Esophagus muscularis mucosa (tissue), 4 donors: ENCODE measurements around the gene FGFRL1. TPM values are rescaled to one million over a fixed set of nuclear protein-coding genes. Genes with fewer than 3 reads are reported as not detected.
A peak's percentile ranks its signal among the peaks of the same experiment; 100 is the strongest.

Source experiments
- DNase-seq: peaks from one replicate; pipeline ENCODE4 v3.0.0-alpha.2; 2017; ENCODE audit errors: extremely low spot score
- H3K27ac ChIP-seq, 4 donors: fragments of 200-600 bp; sonication (generic); replicated peaks in 1 of 4; 1 replicate in 3 of 4; 2 replicates in 1 of 4; pipeline ENCODE4 v1.5.1; 2016 to 2019; ENCODE audit warnings: mild to moderate bottlenecking in 1 of 4
- H3K27me3 ChIP-seq, 4 donors: fragments of 200-600 bp; sonication (generic); one replicate each; pipeline versions ENCODE4 v1.5.1 to v1.6.0; 2016 to 2019
- H3K36me3 ChIP-seq, 4 donors: fragments of 200-600 bp; sonication (generic); one replicate each; pipeline ENCODE4 v1.5.1; 2016 to 2019
- H3K4me1 ChIP-seq, 4 donors: fragments of 200-600 bp; sonication (generic); one replicate each; pipeline ENCODE4 v1.5.1; 2016 to 2019
- H3K4me3 ChIP-seq, 4 donors: fragments of 200-600 bp; sonication (generic); 1 replicate in 2 of 4; 2 replicates in 2 of 4; pipeline ENCODE4 v1.5.1; 2016 to 2019; ENCODE audit warnings: mild to moderate bottlenecking in 4 of 4, moderate library complexity in 1 of 4
- H3K9me3 ChIP-seq, 4 donors: fragments of 200-600 bp; sonication (generic); 1 replicate in 3 of 4; 2 replicates in 1 of 4; pipeline ENCODE4 v1.5.1; 2016 to 2019
- EP300 ChIP-seq: sonication (generic); formaldehyde crosslinking; IDR thresholded peaks from one replicate; pipeline ENCODE4 v1.6.1; 2017; ENCODE audit warnings: antibody characterized with exemption
- POLR2A ChIP-seq: fragments of 450-650 bp; IDR thresholded peaks from one replicate; pipeline ENCODE4 v1.6.1; 2017; ENCODE audit warnings: antibody characterized with exemption, moderate library complexity, mild to moderate bottlenecking, low read depth
- POLR2AphosphoS5 ChIP-seq, 2 donors: sonication (generic); formaldehyde crosslinking; IDR thresholded peaks; one replicate each; pipeline ENCODE4 v1.6.1; 2017; ENCODE audit warnings: antibody characterized with exemption in 2 of 2
- WGBS: methylation state at CpG from one replicate; pipeline ENCODE4 v1.1.5; 2018; 5-methylcytosine and 5-hydroxymethylcytosine counted together
- intact Hi-C: fragments of 100-400 bp; cut with DNase I; formaldehyde crosslinking; loops from one replicate; pipeline ENCODE4 v1.15.1; 2023
- total RNA-seq, 4 donors: library from RNA; depleted of rRNA; stranded (reverse); fragments of >200 nt; gene quantifications; one replicate each; pipeline versions ENCODE4 v1.1.0 to v1.2.1, GENCODE V29; 2016
- TF ChIP-seq, protein P1 (sequence below), 3 experiments: fragments of 200-600 bp in 2 of 3; fragments of 450-650 bp in 1 of 3; sonication (generic) in 2 of 3; IDR thresholded peaks; one replicate each; pipeline ENCODE4 v1.5.1; 2017 to 2019; ENCODE audit warnings: antibody characterized with exemption in 3 of 3, mild to moderate bottlenecking in 2 of 3, moderate library complexity in 1 of 3

Gene FGFRL1
- total RNA-seq, 4 donors from 2014 or later = 22.0 to 54.2 (median 32.5) TPM

DNA sequence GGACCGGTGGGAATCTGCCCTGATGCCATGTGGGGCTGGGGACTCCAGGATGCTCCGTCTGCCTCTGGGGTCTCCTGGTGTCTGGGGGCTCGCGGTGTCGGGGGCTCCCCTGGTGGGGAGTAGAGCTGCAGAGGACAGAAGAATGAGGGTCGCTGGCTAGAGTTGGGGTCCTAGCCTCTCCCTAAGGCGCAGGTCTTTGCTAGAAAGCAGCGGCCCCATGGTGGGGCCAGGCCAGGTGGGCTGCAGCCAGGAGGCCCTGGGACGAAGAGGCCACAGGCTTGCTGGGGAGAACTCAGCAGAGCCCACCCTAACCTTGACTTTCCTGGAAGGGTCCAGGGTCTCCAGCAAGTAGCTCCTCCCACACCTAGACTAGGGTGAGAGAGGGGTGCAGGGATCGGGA lies 21.4 kb downstream of the FGFRL1 start:
- WGBS = 74% methylated on average over 7 of the region's 10 CpGs
- Histone ChIP-seq H3K27ac (no peak overlapping the region), H3K4me1 (peaks cover 0 to 30% (median 19%) of the 10 kb centered on the region in 4 donors), H3K4me3 (no peak overlapping the region), H3K36me3 (no peaks in the 10 kb centered on the region), H3K27me3 (peaks cover 0 to 59% (median 3%) of the 10 kb centered on the region in 4 donors), H3K9me3 (no peaks in the 10 kb centered on the region)
- intact Hi-C loops = no loop called here
- no peak for TF ChIP-seq POLR2A
- no peak for TF ChIP-seq EP300
- TF ChIP-seq, protein P1, sequence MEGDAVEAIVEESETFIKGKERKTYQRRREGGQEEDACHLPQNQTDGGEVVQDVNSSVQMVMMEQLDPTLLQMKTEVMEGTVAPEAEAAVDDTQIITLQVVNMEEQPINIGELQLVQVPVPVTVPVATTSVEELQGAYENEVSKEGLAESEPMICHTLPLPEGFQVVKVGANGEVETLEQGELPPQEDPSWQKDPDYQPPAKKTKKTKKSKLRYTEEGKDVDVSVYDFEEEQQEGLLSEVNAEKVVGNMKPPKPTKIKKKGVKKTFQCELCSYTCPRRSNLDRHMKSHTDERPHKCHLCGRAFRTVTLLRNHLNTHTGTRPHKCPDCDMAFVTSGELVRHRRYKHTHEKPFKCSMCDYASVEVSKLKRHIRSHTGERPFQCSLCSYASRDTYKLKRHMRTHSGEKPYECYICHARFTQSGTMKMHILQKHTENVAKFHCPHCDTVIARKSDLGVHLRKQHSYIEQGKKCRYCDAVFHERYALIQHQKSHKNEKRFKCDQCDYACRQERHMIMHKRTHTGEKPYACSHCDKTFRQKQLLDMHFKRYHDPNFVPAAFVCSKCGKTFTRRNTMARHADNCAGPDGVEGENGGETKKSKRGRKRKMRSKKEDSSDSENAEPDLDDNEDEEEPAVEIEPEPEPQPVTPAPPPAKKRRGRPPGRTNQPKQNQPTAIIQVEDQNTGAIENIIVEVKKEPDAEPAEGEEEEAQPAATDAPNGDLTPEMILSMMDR (IDR thresholded peaks at IDR 0.05) = no peak
- TF ChIP-seq POLR2AphosphoS5 (IDR thresholded peaks at IDR 0.05) = no peak
- DNase-seq = no peak

DNA sequence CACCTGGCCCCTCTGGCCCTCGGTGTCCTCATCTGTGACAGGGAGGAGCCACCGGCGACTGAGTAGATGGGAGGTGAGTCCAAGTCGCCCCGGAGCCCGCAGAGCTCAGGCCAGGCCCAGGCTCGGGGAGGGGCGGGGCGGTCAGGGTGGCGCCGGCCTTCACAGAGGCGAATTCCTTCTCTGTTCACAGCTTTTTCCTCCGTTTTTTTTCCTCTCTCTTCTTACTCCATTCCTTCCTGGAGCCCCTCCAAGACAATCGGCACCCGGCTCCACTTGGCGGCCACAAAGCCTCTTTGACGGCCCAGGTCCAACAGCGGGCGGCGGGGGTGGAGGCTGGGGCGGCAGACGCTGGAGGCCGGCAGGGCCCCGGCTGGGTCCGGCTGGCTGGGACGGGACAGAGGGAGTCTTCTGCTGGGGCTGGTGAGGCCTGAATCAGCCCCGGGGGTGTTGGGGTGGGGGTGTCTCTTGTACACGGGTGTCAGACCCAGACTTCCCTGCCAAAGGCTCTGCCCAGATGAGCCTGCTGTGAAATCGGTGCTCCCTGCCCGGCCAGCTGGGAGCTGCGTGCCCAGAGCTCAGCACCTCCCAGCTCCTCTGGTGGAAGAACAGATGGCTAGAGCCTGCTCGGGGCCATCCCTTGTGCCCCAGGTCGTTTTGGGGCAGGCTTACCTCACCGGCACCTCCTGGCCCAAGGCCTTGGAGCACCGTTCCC lies 22.6 kb downstream of the FGFRL1 start:
- peaks cover 0 to 49% (median 2%) of the 10 kb centered on the region in 4 donors for H3K27me3 ChIP-seq
- H3K36me3 ChIP-seq = no peaks in the 10 kb centered on the region
- intact Hi-C loops = no loop called here
- H3K27ac ChIP-seq = peak overlapping the region; percentile 6 to 65 (median 54)
- no peak for TF ChIP-seq POLR2A
- no peak for TF ChIP-seq EP300
- TF ChIP-seq, protein P1 (IDR thresholded peaks at IDR 0.05) = no peak
- no peak for TF ChIP-seq POLR2AphosphoS5 (IDR thresholded peaks at IDR 0.05)
- H3K9me3 ChIP-seq = no peaks in the 10 kb centered on the region
- no peak for DNase-seq
- H3K4me3 ChIP-seq = peak overlapping the region; percentile 16 to 33 (median 28)
- peaks cover 0 to 36% (median 21%) of the 10 kb centered on the region in 4 donors for H3K4me1 ChIP-seq
- 36% methylated on average over 28 of the region's 35 CpGs for WGBS

DNA sequence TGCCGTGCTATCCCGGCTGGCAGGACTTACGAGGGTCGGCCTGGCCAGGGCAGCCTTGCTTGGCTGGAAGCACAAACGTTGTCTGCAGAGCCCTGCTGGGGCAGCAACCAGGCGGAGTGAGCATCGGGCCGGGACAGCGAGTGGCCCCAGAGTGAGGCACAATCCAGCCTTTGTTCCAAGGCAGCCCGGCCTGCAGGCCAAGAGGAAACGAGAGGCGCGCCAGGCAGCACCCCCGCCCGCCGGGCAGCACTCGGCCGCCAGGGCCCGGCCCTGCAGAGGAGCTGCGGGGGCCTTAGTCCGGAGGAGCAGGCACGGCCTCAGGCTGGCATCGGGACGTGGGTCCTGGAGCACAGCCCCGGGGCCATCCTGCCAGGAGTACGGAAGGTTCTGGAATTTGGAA lies 24.1 kb downstream of the FGFRL1 start:
- Histone ChIP-seq H3K27me3 (peaks cover 0 to 36% (median 0%) of the 10 kb centered on the region in 4 donors), H3K4me3 (no peak overlapping the region), H3K4me1 (peaks cover 0 to 51% (median 35%) of the 10 kb centered on the region in 4 donors), H3K27ac (no peak overlapping the region), H3K36me3 (no peaks in the 10 kb centered on the region), H3K9me3 (no peaks in the 10 kb centered on the region)
- no peak for DNase-seq
- intact Hi-C loops = no loop called here
- no peak for TF ChIP-seq EP300
- TF ChIP-seq, protein P1 (IDR thresholded peaks at IDR 0.05) = no peak
- no peak for TF ChIP-seq POLR2AphosphoS5 (IDR thresholded peaks at IDR 0.05)
- no peak for TF ChIP-seq POLR2A
- WGBS = 83% methylated on average over 16 of the region's 26 CpGs

DNA sequence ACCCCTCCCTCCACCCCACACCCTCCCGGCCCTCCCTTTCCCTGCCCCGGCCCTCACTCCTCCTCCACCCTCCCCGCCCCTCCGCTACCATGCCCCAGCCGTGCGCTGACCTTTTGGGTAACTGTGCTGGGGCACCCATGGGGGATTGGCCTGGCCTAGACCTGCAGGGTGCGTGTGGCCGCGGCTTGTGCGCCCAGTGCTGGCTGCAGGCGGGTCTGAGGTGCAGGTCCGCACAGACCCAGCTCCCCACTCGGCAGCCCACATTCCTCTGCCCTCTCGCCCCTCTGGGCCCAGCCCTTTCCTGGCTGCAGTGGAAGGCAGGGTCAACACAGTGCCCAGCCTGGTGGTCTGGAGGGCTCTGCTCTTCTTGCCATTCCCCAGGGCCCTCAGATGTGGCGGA lies 24.7 kb downstream of the FGFRL1 start:
- no peaks in the 10 kb centered on the region for H3K9me3 ChIP-seq
- 69% methylated on average over 7 of the region's 15 CpGs for WGBS
- no peak for TF ChIP-seq POLR2A
- TF ChIP-seq, protein P1 (IDR thresholded peaks at IDR 0.05) = no peak
- H3K27ac ChIP-seq = no peak overlapping the region
- H3K4me3 ChIP-seq = no peak overlapping the region
- H3K27me3 ChIP-seq = peaks cover 0 to 36% (median 0%) of the 10 kb centered on the region in 4 donors
- no peak for DNase-seq
- H3K36me3 ChIP-seq = no peaks in the 10 kb centered on the region
- intact Hi-C loops = no loop called here
- peaks cover 0 to 57% (median 41%) of the 10 kb centered on the region in 4 donors for H3K4me1 ChIP-seq
